Measurements from ENCODE around the gene ARHGEF28. TPM values are rescaled to one million over a fixed set of nuclear protein-coding genes. Genes with fewer than 3 reads are reported as not detected.

ARHGEF28 gene
- polyA plus RNA-seq, 1 donor from 2014 or later = not detected

DNA sequence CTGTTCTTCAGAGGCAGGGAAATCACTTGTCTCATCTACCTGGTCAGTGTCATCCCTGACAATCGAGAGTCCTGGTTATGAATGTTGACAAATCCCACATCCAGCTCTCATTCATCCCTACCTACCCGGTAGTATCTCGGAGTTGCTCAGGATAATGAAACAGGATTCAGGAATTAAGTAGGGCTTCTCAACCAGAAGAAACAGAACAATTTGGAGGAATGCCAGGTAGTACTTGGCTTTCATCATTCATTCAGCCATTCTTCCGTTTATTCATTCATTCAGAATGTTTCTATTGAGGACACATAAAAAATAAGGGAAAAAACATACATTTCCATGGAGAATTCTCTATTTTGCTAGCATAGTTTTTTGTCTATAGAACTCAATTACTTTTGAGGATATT is 195.0 kb downstream of the ARHGEF28 start:
- Histone ChIP-seq H3K9me3 (ENCODE audit: low read length) (no peaks in the 10 kb centered on the region), H3K4me2 (ENCODE audit: low read length) (no peak overlapping the region), H3K9me2 (ENCODE audit: insufficient read depth, low read length) (no peaks in the 10 kb centered on the region), H4K20me1 (ENCODE audit: insufficient read depth) (no peaks in the 10 kb centered on the region), H3K4me3 (ENCODE audit: low read length) (no peak overlapping the region), H3K9ac (ENCODE audit: low read length) (no peak overlapping the region), H3K36me3 (ENCODE audit: insufficient read depth, low read length) (no peaks in the 10 kb centered on the region), H3F3A (ENCODE audit: insufficient read depth, low read length, poor library complexity, severe bottlenecking) (no peaks in the 10 kb centered on the region), H3K27ac (ENCODE audit: low read length) (no peak overlapping the region), H2AFZ (ENCODE audit: low read depth, low read length) (no peak overlapping the region), H3K79me2 (replicated peaks; ENCODE audit: insufficient read depth, low read length) (no peaks in the 10 kb centered on the region), H3K27me3 (ENCODE audit: insufficient read depth, low read depth, low read length) (no peaks in the 10 kb centered on the region)
- TF ChIP-seq MXI1 (conservative IDR thresholded peaks at IDR 0.05; ENCODE audit: poor library complexity, severe bottlenecking) = no peak
- TF ChIP-seq, protein P1, sequence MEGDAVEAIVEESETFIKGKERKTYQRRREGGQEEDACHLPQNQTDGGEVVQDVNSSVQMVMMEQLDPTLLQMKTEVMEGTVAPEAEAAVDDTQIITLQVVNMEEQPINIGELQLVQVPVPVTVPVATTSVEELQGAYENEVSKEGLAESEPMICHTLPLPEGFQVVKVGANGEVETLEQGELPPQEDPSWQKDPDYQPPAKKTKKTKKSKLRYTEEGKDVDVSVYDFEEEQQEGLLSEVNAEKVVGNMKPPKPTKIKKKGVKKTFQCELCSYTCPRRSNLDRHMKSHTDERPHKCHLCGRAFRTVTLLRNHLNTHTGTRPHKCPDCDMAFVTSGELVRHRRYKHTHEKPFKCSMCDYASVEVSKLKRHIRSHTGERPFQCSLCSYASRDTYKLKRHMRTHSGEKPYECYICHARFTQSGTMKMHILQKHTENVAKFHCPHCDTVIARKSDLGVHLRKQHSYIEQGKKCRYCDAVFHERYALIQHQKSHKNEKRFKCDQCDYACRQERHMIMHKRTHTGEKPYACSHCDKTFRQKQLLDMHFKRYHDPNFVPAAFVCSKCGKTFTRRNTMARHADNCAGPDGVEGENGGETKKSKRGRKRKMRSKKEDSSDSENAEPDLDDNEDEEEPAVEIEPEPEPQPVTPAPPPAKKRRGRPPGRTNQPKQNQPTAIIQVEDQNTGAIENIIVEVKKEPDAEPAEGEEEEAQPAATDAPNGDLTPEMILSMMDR (IDR thresholded peaks at IDR 0.05; ENCODE audit: poor library complexity, severe bottlenecking) = no peak
- TF ChIP-seq TAF1 (IDR thresholded peaks at IDR 0.05; ENCODE audit: low read depth) = no peak
- TF ChIP-seq REST (IDR thresholded peaks at IDR 0.05; ENCODE audit: borderline replicate concordance) = no peak

- no peaks in the 10 kb centered on the region for H3K79me2 ChIP-seq (replicated peaks; ENCODE audit: insufficient read depth, low read length)
- H2AFZ ChIP-seq (ENCODE audit: low read depth, low read length) = no peak overlapping the region
- H3K9me3 ChIP-seq (ENCODE audit: low read length) = no peaks in the 10 kb centered on the region
- H3K36me3 ChIP-seq (ENCODE audit: insufficient read depth, low read length) = no peaks in the 10 kb centered on the region
- no peaks in the 10 kb centered on the region for H3F3A ChIP-seq (ENCODE audit: insufficient read depth, low read length, poor library complexity, severe bottlenecking)
- H3K27ac ChIP-seq (ENCODE audit: low read length) = no peak overlapping the region
- no peak overlapping the region for H3K9ac ChIP-seq (ENCODE audit: low read length)
- H3K4me2 ChIP-seq (ENCODE audit: low read length) = no peak overlapping the region
- H4K20me1 ChIP-seq (ENCODE audit: insufficient read depth) = no peaks in the 10 kb centered on the region
- H3K27me3 ChIP-seq (ENCODE audit: insufficient read depth, low read depth, low read length) = no peaks in the 10 kb centered on the region
- H3K4me3 ChIP-seq (ENCODE audit: low read length) = no peak overlapping the region
- no peaks in the 10 kb centered on the region for H3K9me2 ChIP-seq (ENCODE audit: insufficient read depth, low read length)
- no peak for TF ChIP-seq POLR2AphosphoS5 (IDR thresholded peaks at IDR 0.05)
- no peak for TF ChIP-seq SMC3 (conservative IDR thresholded peaks at IDR 0.05; ENCODE audit: poor library complexity)
- TF ChIP-seq MXI1 (conservative IDR thresholded peaks at IDR 0.05; ENCODE audit: poor library complexity, severe bottlenecking) = no peak
- TF ChIP-seq, protein P1 (IDR thresholded peaks at IDR 0.05; ENCODE audit: poor library complexity, severe bottlenecking) = no peak
- TF ChIP-seq REST (IDR thresholded peaks at IDR 0.05; ENCODE audit: borderline replicate concordance) = no peak
- no peak for TF ChIP-seq EZH2 (IDR thresholded peaks at IDR 0.05; ENCODE audit: borderline replicate concordance, insufficient read depth, low read length, poor library complexity, severe bottlenecking)
- TF ChIP-seq RAD21 (conservative IDR thresholded peaks at IDR 0.05) = no peak
- TF ChIP-seq EP300 (conservative IDR thresholded peaks at IDR 0.05; ENCODE audit: poor library complexity, severe bottlenecking) = no peak
- TF ChIP-seq TAF1 (IDR thresholded peaks at IDR 0.05; ENCODE audit: low read depth) = no peak
Observed at GRCh38 chr5:73822278-73822988, 196.4 kb downstream of the ARHGEF28 start.

Data from neural cell (in vitro differentiated cells).